Ovary (tissue), 9 donors: ENCODE data around the gene EXOC3. TPM values are rescaled to one million over a fixed set of nuclear protein-coding genes. Genes with fewer than 3 reads are reported as not detected.
A peak's percentile ranks its signal among the peaks of the same experiment; 100 is the strongest.

Source experiments
- DNase-seq, 5 donors: peaks; one replicate each; pipeline ENCODE4 v3.0.0-alpha.2; 2019 to 2020
- H3K27ac ChIP-seq, 2 donors: fragments of 200-600 bp; one replicate each; pipeline versions ENCODE4 v1.5.1 to v1.8.0; 2019 to 2022
- H3K27me3 ChIP-seq: fragments of 200-600 bp; one replicate; pipeline ENCODE4 v1.8.0; 2022
- H3K36me3 ChIP-seq: fragments of 200-600 bp; sonication (generic); one replicate; pipeline ENCODE4 v1.5.1; 2019
- H3K4me1 ChIP-seq: one replicate; pipeline ENCODE4 v1.8.1; 2013; ENCODE audit warnings: mild to moderate bottlenecking, moderate library complexity; ENCODE audit not compliant: insufficient read depth
- H3K4me3 ChIP-seq: fragments of 200-600 bp; sonication (generic); one replicate; pipeline ENCODE4 v1.5.1; 2017
- H3K9me3 ChIP-seq, 2 donors: fragments of 200-600 bp in 1 of 2; sonication (generic) in 1 of 2; one replicate each; pipeline versions ENCODE4 v1.5.1 to v1.8.1; 2013 to 2019; ENCODE audit warnings: mild to moderate bottlenecking in 1 of 2, moderate library complexity in 1 of 2
- EP300 ChIP-seq: sonication (generic); formaldehyde crosslinking; IDR thresholded peaks from one replicate; pipeline ENCODE4 v1.6.1; 2017; ENCODE audit warnings: antibody characterized with exemption
- POLR2A ChIP-seq: fragments of 450-650 bp; IDR thresholded peaks from one replicate; pipeline ENCODE4 v1.6.1; 2017; ENCODE audit warnings: antibody characterized with exemption, mild to moderate bottlenecking, moderate library complexity
- WGBS, 3 donors: extraction: QIAGEN DNeasy Blood & Tissue Kit in 1 of 3; methylation state at CpG; one replicate each; pipeline versions ENCODE4 v1.1.5 to v1.1.7; 2013 to 2017; 5-methylcytosine and 5-hydroxymethylcytosine counted together
- intact Hi-C, 4 donors: fragments of 100-400 bp; cut with DNase I; formaldehyde crosslinking; loops; one replicate each; pipeline versions ENCODE4 v1.11.0 to v1.15.1; 2022 to 2023
- polyA plus RNA-seq, 2 donors: library from polyadenylated mRNA; stranded (reverse); fragments of 200-250 nt in 1 of 2; fragments of 350-450 nt in 1 of 2; fragmentation: Illumina TruSeq in 1 of 2; extraction: RNeasy Lipid Tissue Mini Kit (QIAGEN cat#74804) in 1 of 2; gene quantifications; one replicate each; pipeline ENCODE4 v1.2.3, GENCODE V29; 2013 to 2014
- total RNA-seq, 7 donors: library from RNA; depleted of rRNA in 2 of 7; stranded (reverse); fragments of >200 nt in 2 of 7; fragmentation: NEBNext Ultra II Directional in 3 of 7; extraction: Animal tissue kit (Norgen Biotek cat#: 25700) in 3 of 7; gene quantifications; one replicate each; pipeline versions ENCODE4 v1.1.0 to v1.2.4, GENCODE V29; 2016 to 2023
- TF ChIP-seq, protein P1 (sequence below), 3 donors: fragments of 450-650 bp in 2 of 3; fragments of 200-600 bp in 1 of 3; IDR thresholded peaks; one replicate each; pipeline versions ENCODE4 v1.5.1 to v1.8.0; 2016 to 2022; ENCODE audit warnings: antibody characterized with exemption in 3 of 3, mild to moderate bottlenecking in 1 of 3
- donor health status: DM: no; HTN: no; CAD: no; lungs with moderate emphysema.
- donor health status: DM: no; HTN: no; CAD: no.
- donor health status: Bipolar disorder and iron deficiency.
- donor health status: DM: yes; HTN: yes; CAD: no.
- donor health status: DM: no; HTN: no; CAD: no.
- donor health status: DM: yes; HTN: yes; CAD: no.

Gene EXOC3
- total and polyA plus RNA-seq, 9 donors, result 25.5 to 67.4 (median 49.4) TPM

- 78 to 81% (median 81%) methylated on average over 12 of the region's 12 CpGs for WGBS, 3 donors
- H3K27me3 ChIP-seq, result no peaks in the 10 kb centered on the region
- intact Hi-C loops, result no loop called here
- TF ChIP-seq, protein P1, sequence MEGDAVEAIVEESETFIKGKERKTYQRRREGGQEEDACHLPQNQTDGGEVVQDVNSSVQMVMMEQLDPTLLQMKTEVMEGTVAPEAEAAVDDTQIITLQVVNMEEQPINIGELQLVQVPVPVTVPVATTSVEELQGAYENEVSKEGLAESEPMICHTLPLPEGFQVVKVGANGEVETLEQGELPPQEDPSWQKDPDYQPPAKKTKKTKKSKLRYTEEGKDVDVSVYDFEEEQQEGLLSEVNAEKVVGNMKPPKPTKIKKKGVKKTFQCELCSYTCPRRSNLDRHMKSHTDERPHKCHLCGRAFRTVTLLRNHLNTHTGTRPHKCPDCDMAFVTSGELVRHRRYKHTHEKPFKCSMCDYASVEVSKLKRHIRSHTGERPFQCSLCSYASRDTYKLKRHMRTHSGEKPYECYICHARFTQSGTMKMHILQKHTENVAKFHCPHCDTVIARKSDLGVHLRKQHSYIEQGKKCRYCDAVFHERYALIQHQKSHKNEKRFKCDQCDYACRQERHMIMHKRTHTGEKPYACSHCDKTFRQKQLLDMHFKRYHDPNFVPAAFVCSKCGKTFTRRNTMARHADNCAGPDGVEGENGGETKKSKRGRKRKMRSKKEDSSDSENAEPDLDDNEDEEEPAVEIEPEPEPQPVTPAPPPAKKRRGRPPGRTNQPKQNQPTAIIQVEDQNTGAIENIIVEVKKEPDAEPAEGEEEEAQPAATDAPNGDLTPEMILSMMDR (IDR thresholded peaks at IDR 0.05), result no peak
- TF ChIP-seq POLR2A (no peak), EP300 (no peak)
- no peaks in the 10 kb centered on the region for H3K36me3 ChIP-seq
- H3K4me1 ChIP-seq, result peaks cover 2% of the 10 kb centered on the region
- H3K9me3 ChIP-seq, result no peaks in the 10 kb centered on the region
- peak in 1 of 5 donors; percentile 3 for DNase-seq
- no peak overlapping the region for H3K4me3 ChIP-seq
- H3K27ac ChIP-seq, result no peak overlapping the region
Measured at GRCh38 chr5:419970-420369, 23.0 kb upstream of the EXOC3 start.

- Histone ChIP-seq H3K27ac (no peak overlapping the region), H3K27me3 (no peaks in the 10 kb centered on the region), H3K36me3 (no peaks in the 10 kb centered on the region), H3K9me3 (no peaks in the 10 kb centered on the region), H3K4me1 (peaks cover 2% of the 10 kb centered on the region), H3K4me3 (no peak overlapping the region)
- intact Hi-C loops, result no loop called here
- 90 to 93% (median 92%) methylated on average over 52 of the region's 52 CpGs for WGBS, 3 donors
- TF ChIP-seq EP300 (no peak), POLR2A (no peak)
- TF ChIP-seq, protein P1 (IDR thresholded peaks at IDR 0.05), result no peak
- peak in 1 of 5 donors; percentile 23 for DNase-seq
Measured at GRCh38 chr5:420632-421286, 22.2 kb upstream of the EXOC3 start.

DNA sequence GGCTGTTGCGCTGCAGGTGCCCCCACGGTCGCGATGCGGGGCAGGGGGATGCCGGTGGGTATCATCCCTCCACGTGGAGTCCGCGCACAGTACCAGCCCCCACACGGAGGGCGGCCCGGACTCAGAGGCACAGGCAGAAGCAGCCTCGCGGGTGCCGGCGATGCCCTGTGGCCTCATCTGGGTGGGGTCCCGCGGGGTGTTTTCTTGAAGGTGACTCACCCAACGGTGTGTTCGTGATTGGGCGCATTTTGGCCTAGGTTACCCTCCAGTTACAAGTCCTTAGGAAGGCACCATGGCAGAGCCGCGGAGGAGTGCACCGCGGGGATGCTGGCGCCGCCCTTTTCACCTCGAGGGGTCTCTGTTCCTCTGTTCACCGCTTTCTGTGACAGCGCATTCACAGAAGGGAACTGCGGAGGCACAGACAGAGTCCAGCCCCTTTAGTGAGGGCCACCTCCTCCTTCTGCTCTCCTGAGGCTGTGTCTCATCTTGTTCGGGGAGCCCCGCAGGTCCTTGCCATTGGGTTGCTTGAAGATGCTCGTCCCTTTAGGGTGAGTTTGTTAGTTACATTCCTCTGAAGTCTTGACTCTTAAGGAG lies 21.6 kb upstream of the EXOC3 start:
- no peak for TF ChIP-seq EP300
- no peak for TF ChIP-seq POLR2A
- TF ChIP-seq, protein P1 (IDR thresholded peaks at IDR 0.05), result no peak
- 76 to 91% (median 87%) methylated on average over 31 to 34 of the region's 34 CpGs for WGBS, 3 donors

GRCh38 chr5:421901-422300 lies 21.1 kb upstream of the EXOC3 start:
- Histone ChIP-seq H3K36me3 (no peaks in the 10 kb centered on the region), H3K9me3 (no peaks in the 10 kb centered on the region), H3K4me3 (no peak overlapping the region), H3K4me1 (no peaks in the 10 kb centered on the region), H3K27ac (no peak overlapping the region), H3K27me3 (no peaks in the 10 kb centered on the region)
- TF ChIP-seq, protein P1 (IDR thresholded peaks at IDR 0.05), result no peak
- TF ChIP-seq EP300, result no peak
- TF ChIP-seq POLR2A, result no peak
- intact Hi-C loops, result no loop called here
- 87 to 93% (median 92%) methylated on average over 13 of the region's 13 CpGs for WGBS, 3 donors
- peak in 1 of 5 donors; percentile 23 for DNase-seq

More for the DNA sequence above, 21.6 kb upstream of the EXOC3 start:
- H3K4me1 ChIP-seq, result no peaks in the 10 kb centered on the region
- no peaks in the 10 kb centered on the region for H3K9me3 ChIP-seq
- no peaks in the 10 kb centered on the region for H3K36me3 ChIP-seq
- no peaks in the 10 kb centered on the region for H3K27me3 ChIP-seq
- H3K27ac ChIP-seq, result no peak overlapping the region
- DNase-seq, result peak in 1 of 5 donors; percentile 26
- no peak overlapping the region for H3K4me3 ChIP-seq
- intact Hi-C loops, result no loop called here
